Stimulated activated naive CD4-positive, alpha-beta T cell treated with Interleukin-2 at 50 U/mL for 16 hours (primary cell): Measurements from ENCODE around the gene REEP1.
"Not testable (repeated sequence)": the region's sequence is repeated elsewhere in the genome, so short reads cannot be mapped to it uniquely, and the experiment has no call there.

Source experiments
- DNase-seq: peaks from one replicate; lab custom pipeline; 2025; lab: John Stamatoyannopoulos, UW

REEP1 gene

GRCh38 chr2:86283411-86284030, 53.9 kb downstream of the REEP1 start:
- no peak for DNase-seq

GRCh38 chr2:86281066-86281700, 56.2 kb downstream of the REEP1 start:
- DNase-seq: no peak

- no peak for DNase-seq
Observed at GRCh38 chr2:86280191-86280667, 57.2 kb downstream of the REEP1 start.

GRCh38 chr2:86275962-86276361, 61.5 kb downstream of the REEP1 start:
- DNase-seq: no peak

- DNase-seq: no peak
Observed at GRCh38 chr2:86275384-86275799, 62.0 kb downstream of the REEP1 start.

- no peak for DNase-seq
Observed at GRCh38 chr2:86274918-86275275, 62.5 kb downstream of the REEP1 start.

- no peak for DNase-seq
Observed at GRCh38 chr2:86274265-86274917, 63.0 kb downstream of the REEP1 start.

- no peak for DNase-seq
Observed at GRCh38 chr2:86272111-86272510, 65.3 kb downstream of the REEP1 start.

- no peak for DNase-seq
Observed at GRCh38 chr2:86271248-86271647, 66.2 kb downstream of the REEP1 start.

GRCh38 chr2:86263956-86264355, 73.5 kb downstream of the REEP1 start:
- DNase-seq: no peak

- no peak for DNase-seq
Observed at GRCh38 chr2:86260978-86261377, 76.4 kb downstream of the REEP1 start.

- DNase-seq: no peak
Observed at GRCh38 chr2:86258106-86258505, 79.3 kb downstream of the REEP1 start.

GRCh38 chr2:86256982-86257381, 80.4 kb downstream of the REEP1 start:
- DNase-seq: no peak

GRCh38 chr2:86256300-86256699, 81.1 kb downstream of the REEP1 start:
- DNase-seq: no peak

GRCh38 chr2:86254576-86255538, 82.6 kb downstream of the REEP1 start:
- no peak for DNase-seq

GRCh38 chr2:86253424-86253823, 84.0 kb downstream of the REEP1 start:
- DNase-seq: no peak

- DNase-seq: no peak
Observed at GRCh38 chr2:86251840-86252266, 85.6 kb downstream of the REEP1 start.

GRCh38 chr2:86249579-86250391, 87.6 kb downstream of the REEP1 start:
- DNase-seq: no peak

- no peak for DNase-seq
Observed at GRCh38 chr2:86249176-86249575, 88.2 kb downstream of the REEP1 start.

GRCh38 chr2:86245222-86245621, 92.2 kb downstream of the REEP1 start:
- DNase-seq: not testable (repeated sequence)

GRCh38 chr2:86244781-86245180, 92.6 kb downstream of the REEP1 start:
- DNase-seq: not testable (repeated sequence)
